HG02870 (cell line): ENCODE measurements around the gene SCGB3A2.
A peak's percentile ranks its signal among the peaks of the same experiment; 100 is the strongest.

Experiments
- ATAC-seq: cut with Tn5 transposase; IDR thresholded peaks from one replicate; pipeline ENCODE4 v1.9.1; 2021; ENCODE audit warnings: mild to moderate bottlenecking, moderate library complexity; ENCODE audit not compliant: unreplicated experiment

The SCGB3A2 gene

DNA sequence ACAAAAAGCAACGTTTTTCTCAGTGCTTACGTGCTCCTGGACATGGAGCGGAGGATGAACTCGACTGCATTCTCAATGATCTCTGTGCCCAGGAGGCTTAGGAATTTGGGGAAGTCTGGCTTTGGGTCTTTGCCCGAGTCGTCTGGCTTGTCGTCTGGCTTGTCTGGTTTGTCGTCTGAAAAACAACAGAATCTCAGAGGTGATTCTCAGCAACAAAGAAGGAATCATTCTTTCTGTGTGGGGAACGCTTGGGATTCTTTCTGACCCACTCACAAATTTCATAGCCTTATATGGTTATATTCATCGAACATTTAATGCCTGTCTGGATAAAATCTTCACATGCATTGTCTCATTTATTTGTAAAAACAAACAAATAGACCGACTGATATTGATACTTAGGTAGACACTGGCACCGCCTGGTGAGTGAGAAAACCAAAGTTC is 23.1 kb downstream of the SCGB3A2 start:
- no peak for ATAC-seq

DNA sequence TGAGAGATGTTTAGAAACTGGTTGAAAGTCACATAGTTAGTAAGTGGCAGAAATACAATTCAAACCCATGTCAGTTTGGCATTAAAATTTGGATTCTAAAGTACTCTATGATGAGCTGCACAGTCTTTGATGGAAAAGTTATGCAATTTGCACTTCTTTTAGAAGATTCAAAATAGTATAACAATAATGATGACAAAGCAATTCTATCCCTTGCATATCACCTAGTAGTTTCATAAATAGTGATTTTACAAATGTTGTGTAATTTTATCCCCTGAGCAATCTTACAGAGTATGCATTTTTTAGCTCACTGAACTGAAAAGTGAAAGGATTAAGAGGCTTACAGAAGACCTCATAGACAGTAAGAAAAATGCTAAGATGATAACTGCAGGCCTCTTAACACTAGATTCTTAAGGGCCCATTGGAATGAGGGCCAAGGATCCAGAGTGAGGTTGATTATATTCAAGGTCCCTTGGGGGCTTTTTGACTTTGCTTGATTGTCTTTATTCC is 24.2 kb downstream of the SCGB3A2 start:
- no peak for ATAC-seq

DNA sequence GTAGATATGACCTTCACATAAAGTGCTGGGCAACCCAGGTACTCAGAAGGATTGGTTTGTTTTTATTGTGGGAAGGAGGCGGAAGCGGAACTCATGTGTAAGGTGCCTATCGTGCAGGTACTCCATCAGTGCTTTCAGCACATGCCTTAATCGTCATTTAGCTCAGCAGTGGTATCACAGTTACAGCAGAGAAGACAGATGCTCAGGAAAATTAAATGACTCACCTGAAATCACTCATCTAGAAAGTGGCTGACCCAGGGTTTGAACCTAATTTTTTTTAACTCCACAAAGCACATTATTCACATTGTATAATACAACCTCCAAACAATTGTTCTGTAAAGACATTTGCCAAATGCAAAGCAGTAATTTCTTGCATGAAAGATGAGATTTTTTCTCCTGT is 25.6 kb downstream of the SCGB3A2 start:
- no peak for ATAC-seq

DNA sequence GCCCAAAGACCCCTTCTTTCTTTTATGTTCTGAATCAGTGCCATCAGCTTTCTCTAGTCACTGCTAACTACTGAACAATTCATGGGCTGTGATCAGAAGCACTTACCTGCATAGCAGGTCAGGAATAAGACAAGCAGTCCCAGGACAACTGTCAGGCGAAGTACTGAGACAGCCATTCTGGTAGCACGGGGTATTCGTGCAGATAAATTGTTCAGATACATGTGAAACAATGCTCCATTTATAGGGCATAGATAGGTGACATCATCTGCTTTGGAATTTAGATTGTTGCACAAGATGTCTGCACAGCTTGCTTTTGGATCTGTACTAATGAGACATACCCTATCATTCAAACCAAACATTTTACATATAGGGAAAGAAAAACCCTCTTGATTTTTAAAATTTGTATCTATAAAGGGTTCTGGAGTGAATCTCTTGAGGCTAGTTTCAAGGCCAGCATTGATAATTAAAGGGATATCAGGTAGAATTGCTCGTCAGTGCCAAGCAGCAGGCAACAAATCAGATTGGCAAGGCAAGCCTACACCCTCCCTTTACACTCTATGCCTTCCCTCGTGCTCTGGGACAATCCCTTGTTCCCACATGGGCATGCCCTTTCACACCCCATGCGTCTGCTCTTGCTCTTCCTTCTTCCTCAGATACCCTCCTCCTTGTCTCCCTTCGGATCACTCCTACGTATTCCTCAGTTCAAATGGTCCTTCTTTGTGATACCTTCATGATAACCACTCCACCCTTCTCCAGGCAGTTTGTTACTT is 28.0 kb downstream of the SCGB3A2 start, which contains the start of gene C5orf46:
C5orf46 (minus strand) TSS at position 213 of the 770 bp plus-strand sequence; CDS start at position 176, 37 bp downstream.
- ATAC-seq: no peak

DNA sequence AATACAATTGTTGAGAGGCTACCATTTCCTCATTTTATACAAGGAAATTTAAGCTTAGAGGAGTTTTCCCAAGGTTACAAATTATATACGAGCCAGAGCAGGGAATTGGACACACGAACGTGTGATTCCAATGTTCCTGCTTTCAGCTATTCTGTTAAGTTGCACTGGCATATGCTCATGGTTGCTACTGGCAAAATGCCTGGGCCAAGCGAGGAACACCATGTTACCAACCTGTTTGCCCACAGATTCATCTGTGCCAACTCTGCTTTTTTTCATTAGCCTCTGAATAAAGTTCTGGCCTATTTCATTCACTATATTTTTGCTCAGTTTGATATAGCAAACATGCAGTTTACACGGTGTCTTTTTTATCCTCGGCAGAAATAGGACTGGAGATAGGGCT is 32.9 kb downstream of the SCGB3A2 start:
- no peak for ATAC-seq

- no peak for ATAC-seq
Observed at GRCh38 chr5:147912011-147912410, 33.5 kb downstream of the SCGB3A2 start.

- ATAC-seq: no peak
Observed at GRCh38 chr5:147913786-147914185, 35.3 kb downstream of the SCGB3A2 start.

- ATAC-seq: no peak
Observed at GRCh38 chr5:147918101-147918685, 39.7 kb downstream of the SCGB3A2 start.

DNA sequence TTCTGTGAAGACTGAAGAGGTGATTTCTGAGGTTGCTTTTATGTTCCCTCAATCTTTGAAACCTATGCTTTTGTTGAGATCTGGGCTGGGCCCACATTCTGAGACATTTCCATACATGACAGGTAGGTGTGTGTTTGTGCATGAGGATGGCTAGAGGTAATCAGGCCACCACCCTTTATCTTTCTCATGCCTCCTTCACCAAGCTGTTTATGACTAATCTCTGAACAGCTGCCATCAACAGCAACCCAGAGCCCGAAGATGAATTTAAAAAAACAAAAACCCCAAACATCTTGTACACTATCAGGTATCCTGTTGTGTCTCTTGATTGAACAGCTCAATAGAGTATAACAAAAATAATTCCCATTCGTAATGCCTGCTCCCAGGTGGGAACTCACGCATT is 40.4 kb downstream of the SCGB3A2 start:
- ATAC-seq: no peak

- no peak for ATAC-seq
Observed at GRCh38 chr5:147920420-147921030, 42.0 kb downstream of the SCGB3A2 start.

DNA sequence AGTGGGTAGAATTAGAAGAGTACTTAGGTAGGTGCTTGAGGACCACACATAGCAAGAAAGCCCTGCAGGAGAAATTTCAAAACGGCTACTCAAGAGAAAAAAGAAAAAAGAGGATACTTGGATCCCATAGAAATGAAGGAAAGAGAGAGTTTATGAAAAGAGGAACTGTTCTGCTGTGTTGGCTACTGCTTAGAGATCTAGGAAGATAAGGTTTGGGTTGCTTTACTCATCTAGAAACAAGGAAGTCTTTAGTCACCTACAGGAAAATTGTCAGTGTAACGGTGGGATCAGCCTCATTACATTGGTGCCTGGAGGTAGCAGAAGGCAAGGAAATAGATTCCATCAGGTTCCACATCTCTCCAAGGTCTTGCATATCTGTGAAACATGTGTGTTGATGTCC is 42.6 kb downstream of the SCGB3A2 start:
- no peak for ATAC-seq

GRCh38 chr5:147925020-147925419 is 46.5 kb downstream of the SCGB3A2 start:
- no peak for ATAC-seq

- no peak for ATAC-seq
Observed at GRCh38 chr5:147927901-147928300, 49.4 kb downstream of the SCGB3A2 start.

DNA sequence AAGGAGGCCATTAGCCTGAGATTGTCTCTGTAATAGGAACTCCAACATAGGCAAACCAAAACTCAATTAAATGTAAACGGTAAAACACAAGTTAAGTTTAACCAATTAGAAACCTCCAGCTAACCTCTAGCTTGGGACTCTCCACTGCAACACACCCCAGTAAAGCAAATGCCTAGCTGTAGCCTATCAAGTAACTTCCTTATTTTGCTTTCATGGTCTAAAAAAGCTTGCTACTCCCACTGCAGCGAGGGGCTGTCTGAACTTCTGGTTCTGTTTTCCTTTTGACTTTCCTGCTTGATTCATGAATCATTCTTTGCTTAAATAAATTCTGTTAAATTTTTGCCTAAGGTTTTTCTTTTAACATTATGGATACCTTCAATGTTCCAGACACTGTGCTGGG is 52.3 kb downstream of the SCGB3A2 start:
- peak; percentile 69 for ATAC-seq
